Daoy (cell line): ENCODE results near the gene DFFB. TPM values are rescaled to one million over a fixed set of nuclear protein-coding genes. Genes with fewer than 3 reads are reported as not detected.
"Not testable (repeated sequence)": the region's sequence is repeated elsewhere in the genome, so short reads cannot be mapped to it uniquely, and the experiment has no call there.

Source experiments
- DNase-seq: peaks from one replicate; pipeline ENCODE4 v3.0.0-alpha.2; 2015; ENCODE audit warnings: low read depth
- total RNA-seq: library from RNA; depleted of rRNA; stranded (reverse); fragments of >200 nt; shearing (Covaris generic); gene quantifications from 2 replicates; pipeline ENCODE4 v1.2.3, GENCODE V29; 2014

The DFFB gene
- total RNA-seq, 1 experiment from 2014 or later, result 7.4 TPM

DNA sequence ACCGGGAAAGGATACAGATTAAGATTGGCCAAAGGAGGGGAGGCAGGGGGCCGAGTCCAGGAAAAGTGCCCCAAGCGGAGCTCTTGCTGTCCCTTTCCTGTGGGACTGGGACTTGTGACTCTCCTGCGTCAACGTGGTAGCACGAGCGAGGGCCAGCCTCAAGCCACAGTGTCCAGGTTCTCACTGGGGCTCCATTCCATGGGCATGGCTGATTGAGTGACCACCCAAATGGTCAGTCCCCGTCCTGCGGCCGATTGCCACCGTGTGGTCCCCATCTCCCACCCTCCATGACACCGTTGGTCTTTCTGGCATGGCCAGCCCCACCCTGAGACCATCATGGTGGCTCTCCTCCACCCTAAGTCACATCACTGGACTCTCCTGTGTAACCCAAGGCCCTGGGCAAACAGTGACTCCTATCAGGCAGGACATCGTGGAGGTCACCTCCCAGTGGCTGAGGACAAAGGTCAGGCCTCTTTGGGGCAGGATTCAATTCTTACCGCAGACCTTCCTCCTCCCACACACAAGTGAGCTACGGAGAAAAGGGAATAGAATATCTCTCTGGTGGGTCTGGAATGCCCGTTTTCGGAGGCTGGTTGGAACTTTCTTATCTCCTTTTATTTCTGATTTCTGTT, 51.7 kb downstream of the DFFB start:
- DNase-seq, result no peak

DNA sequence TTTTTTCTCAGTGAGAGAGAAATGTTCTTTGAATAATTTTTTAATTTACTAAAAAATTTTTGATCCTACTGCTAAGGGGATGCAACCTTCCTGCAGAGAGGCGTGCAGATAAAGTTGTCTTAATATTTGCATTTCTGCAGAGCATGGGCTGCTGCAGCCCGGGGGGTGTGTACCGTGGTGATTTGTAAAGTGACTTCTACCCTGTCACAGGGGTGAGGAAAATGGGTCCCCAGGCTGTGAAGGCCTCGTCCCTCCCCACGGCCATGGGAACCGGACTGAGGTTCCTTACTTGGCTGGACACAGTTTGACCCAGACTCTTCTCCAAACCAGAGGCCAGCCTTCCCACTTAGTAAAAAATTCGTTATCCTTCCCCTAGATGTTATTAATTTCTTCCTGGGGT, 52.3 kb downstream of the DFFB start:
- no peak for DNase-seq

DNA sequence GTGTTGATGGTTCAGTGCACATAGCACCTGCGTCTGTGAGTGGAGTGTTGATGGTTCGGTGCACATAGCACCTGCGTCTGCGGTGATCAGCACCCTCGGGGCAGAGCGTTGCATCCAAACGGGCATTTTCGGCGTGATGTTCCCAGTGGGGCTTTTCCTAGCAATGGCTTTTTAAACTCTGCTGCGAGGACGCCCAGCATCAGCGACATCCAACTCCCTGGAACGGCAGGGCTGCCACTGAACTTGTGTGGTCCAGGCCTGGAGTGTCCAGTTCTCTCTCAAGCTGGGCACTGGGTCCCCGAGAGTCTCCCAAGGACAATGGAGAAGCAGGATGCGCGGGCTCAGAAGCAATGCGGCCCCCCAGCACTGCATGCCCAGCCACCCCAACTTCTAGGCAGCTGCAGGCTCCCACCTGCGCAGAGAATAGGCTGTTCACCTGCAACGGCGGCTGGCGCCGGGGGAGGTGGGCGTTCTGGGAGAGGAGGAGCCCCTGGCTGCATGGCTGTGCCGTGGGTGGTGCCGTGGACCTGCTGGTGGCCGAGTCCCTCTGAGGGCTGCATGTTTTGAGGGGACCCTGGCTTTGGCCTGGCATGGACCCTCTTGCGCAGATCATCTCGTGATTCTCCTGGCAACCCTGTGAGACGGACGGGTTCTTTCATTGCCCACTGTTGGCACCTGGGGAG, 52.9 kb downstream of the DFFB start:
- no peak for DNase-seq

DNA sequence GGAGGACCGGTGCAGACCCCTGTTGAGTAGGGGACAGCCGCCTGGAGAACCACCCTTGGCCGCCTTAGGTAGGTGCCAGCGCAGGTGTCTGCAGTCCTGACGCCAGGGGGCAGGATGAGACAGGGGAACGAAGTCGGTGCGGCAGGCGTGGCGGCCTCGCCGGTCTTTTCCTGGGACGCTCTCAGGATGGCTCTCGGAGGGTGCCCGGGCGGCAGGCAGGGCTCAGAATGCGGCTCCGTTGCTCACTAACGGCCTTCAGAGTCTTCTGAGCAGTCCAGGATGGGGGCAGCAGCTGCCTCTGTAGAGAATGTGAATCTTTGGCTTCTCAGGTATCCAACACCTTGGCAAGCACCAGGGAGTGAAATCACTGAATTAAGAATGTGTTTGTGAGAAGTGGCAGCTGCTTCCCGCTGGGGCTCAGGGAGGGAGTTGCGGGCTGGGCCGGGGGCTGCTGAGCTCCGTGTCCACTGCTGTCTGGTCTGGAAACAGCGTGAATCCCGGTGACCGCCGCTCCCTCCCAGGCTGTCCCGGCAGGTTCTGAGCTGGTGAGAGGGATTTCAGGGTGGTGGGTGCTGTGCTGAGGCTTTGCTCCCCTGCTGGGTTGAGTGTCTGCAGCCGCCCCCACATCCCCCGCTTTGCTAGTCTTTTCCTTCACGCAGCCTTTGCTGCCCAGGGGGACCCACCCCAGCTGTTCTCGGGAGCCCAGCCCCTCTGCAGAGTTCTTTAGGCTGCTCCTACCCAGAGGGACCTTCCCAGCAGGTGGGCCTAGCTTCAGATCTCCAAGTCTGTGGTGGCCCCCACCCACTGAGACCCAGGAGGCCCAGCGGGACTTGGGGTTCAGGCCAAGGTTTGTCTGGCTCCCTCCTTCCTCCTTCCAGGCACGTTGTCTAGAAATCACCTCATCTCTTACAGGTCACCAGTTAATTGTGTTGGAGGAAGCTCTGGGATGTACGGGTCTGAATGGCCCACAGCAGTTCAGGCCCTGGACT, 53.9 kb downstream of the DFFB start:
- peak; percentile 86 for DNase-seq

DNA sequence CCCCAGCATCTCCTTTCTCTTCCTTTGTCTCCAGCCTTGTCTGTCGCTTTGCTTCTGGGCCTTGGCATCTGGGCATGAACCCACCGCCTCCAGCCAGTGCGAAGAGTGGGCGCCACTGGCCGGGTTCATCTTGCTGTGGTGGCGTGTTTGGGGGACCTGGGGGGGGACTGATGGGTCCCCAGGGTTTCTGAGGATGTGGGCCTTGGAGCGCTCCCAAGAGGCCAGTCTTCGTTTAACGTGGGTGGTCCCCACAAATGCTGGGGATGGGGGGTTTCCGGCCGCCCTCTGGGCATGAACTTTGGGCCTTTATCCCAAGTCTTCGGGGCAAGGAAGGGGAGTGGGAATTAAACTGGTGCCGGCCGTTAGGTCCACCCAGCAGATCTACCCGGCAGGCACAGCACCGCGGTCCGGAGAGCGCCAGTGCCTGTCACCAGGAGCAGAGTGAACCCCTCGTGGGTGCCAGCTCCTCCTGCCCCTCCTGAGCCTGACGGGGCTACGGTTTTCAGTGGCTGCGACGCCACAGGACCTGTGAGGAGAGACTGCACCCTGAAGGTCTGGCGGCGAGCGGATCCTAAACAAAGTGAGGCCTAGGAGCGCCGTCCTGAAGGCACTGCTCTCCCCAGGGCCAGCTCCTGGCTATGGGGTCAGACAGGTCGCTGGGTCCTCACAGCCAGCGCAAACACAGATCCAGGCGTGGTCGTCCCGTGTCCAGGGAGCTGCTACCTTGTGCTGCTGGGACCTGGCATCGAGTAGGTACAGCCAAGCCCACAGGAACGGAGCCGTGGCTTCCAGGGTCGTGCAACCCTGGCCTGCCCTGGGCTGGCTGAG, 54.9 kb downstream of the DFFB start:
- no peak for DNase-seq

DNA sequence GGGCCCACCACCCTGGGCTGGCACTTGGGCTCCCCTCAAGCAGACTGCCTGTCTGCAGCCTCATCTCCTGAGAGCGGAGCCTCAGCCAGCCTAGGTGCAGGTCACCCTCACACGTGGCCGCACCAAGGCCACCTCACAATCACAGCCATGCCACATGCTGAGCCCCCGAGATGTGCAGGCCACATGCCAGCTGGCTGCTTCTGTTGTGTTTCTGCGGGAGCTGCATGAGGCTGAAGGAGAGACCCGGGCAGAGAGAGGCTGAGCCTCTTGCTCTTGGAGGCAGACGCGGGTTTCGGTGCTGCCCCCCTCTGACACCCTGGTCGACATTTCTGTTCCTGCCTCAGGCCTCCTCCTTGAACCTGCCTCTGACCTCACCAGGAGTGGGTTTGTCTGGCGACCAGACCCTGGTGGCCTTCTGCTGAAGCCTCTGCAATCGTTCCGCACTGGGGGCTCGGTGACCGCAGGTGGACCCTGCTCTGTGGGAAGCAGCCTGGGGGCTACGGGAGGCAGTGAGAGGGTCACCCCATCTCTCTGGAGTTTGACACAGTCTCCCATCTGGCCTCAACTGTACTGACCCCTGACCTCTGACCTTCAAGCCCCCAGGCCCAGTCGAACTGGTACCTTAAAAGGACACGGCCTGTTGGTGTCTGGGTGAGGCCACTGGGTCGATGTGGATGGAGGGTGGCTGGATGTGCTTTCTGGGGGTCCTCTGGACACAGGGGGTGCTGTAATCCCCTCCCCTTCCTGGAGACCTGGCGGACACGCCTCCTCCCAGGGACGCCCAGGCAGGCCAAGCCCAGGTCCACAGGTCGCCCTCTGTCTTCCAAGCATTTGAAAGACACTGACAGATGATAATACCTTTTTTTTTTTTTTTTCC, 55.8 kb downstream of the DFFB start:
- no peak for DNase-seq

DNA sequence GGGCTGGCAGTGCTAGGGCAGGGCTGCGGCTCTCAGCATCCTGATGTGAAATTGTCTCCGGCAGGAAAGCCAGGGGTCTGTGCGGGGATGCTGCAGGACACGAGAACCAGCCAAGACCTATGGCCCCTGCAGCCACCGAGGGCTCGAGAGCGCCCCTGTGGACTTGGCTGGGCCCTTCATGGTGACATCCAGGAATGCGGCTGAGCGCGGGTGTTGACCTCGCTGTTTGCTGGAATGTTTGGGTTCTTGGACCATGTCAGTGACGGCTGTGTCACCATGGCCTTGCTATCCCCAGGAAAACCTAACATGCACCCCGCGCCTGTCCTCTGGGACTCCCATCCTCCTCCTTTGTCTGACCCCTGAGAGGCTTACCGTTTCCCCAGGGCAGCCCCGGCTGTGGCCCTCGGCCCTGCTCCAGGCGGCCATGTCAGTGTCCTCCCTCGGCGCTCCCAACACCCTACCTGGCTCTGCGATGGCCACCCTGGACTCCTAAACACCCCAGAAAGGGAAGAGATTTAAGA, 57.1 kb downstream of the DFFB start:
- no peak for DNase-seq

DNA sequence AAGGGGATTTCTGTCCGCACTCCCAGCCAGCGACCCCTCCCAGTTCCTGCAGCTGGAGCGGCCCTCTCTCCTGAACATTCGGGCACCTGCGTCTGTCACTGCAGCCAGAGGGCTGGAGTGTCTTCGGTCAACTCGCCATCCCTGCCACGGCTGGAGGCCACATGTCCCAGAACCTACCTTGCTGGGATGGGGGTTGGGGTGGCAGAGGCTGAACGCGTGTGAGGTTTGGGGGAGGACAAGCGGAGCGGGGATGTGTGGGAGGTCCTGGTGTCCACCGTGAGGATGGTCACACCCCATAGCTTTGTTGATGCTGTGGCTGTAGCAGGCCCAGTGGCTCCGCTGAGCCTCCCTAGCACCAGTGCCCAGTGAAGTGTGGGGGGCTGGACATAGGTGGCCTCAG, 57.6 kb downstream of the DFFB start:
- DNase-seq, result no peak

DNA sequence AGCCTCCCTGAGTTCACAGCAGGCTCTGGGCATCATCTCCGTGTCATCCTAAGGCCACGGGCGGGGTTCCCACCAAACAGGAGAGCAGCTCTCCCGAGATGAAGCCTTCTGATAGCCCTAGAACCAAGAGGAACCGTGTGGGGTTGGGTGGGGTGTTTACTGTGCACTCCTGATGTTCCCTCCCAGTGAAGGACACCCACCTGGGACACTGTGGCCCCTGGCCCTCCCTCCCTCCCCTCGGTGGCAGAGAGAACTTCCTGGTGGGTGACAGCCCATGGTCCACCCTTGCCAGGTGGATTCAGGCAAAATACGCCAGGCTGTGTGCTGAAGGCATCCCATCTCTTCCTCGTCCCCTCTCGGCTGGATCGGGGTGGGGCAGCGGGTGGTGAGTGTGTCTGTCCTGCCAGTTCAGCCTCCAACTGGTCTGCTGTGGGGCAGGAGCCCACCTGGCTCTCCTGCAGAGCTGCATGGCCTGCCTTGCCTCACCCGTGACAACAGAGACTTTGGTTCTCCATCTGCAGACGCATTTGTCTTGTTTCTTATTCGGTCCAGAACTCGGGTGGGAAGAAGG, 58.4 kb downstream of the DFFB start:
- DNase-seq, result no peak

DNA sequence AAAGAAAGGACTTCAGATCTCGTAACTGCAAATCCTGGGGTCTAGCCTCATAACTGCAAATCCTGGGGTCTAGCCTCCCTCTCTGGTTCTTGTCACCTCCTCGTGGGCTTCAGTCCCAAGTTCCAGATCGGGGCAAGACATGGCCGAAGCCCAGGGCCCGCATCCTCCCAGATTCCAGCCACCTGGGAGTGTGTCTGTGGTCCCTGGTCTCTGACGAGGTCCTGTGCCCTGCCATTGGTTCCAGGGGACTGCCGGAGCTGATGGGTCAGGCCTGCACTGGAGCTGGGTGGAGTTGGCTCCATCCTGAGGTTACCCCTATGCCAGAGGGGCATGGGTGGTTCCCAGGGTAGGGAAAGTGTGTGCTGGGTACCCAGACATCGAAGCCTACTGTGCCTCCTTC, 60.5 kb downstream of the DFFB start:
- DNase-seq, result no peak

DNA sequence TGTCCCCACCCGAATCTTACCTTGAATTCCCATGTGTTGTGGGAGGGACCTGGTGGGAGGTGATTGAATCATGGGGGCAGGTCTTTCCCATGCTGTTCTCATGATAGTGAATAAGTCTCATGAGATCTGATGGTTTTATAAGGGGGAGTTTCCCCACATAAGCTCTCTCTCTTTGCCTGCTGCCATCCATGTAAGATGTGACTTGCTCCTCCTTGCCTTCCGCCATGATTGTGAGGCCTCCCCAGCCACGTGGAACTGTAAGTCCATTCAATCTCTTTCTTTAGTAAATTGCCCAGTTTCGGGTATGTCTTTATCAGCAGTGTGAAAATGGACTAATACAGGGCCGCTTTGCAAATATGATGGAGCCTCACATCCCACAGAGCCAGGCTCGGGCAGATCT, 61.1 kb downstream of the DFFB start:
- DNase-seq, result not testable (repeated sequence)

DNA sequence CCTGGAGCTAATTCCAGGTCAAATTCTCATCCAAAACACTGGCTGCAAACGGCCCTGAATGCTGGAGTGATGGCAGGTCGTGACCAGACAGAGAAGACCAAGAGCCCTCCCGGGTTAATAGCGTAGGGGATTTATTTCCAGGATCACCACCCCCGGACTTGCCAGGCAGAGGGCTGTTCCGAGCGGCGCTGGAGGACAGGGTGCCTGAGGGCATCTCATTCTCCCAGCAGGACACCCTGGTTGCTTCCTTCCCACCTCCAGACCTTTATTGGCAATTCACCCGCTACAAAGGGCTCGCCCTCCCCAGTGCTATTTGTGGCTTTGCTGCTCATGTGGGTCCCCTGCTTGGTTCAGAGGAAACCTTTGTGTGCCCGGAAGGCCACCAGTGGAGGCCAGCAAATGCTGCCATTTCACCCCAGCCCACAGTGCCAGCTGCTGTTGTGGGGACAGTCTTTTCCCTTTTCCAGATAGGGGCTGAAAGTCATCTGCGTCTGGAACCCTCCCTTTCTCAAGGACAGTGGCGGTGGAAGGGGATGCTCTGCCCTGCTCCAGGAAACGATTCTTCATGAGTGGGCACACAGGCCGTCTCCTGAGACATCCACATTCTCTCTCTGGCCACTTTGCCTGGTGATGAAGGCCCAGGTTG, 61.8 kb downstream of the DFFB start:
- DNase-seq, result no peak

DNA sequence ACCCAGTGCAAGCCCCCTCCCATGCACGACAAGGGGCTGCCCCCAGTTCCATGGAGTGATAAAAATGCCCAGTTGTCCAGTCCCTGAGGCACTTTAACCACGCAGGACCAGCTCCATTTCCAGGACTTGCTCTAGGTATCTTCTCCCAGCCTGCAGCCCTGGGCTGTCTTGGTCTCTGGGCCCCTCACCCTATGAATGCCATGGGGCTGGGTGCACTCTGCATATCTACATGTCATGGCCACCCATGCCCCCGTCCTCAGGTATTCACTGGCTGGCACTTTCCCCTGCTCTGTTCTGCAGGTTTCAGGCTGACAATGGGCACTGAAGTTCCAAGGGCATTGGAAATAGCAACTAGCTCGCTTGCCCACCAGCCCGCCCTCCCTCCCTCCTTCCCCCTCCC, 62.4 kb downstream of the DFFB start:
- DNase-seq, result no peak

DNA sequence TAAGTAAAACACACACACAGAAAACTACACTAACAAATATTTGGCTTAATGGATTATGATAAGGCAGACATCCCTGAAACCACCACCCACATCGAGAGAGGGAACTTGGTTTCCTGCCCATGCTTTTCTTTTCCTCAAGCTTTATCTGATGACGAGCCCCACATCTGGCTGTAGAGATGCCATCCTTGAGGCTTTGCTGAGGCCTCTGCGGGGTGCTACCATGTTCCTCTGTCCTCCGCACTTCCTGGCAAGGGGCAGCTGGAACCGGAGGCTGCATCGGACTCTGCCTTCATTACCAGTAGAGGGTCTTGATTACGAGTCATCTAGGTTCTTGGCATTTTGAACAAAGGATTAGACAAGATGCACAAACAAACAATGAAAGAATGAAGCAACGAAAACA, 64.5 kb downstream of the DFFB start:
- peak; percentile 37 for DNase-seq

DNA sequence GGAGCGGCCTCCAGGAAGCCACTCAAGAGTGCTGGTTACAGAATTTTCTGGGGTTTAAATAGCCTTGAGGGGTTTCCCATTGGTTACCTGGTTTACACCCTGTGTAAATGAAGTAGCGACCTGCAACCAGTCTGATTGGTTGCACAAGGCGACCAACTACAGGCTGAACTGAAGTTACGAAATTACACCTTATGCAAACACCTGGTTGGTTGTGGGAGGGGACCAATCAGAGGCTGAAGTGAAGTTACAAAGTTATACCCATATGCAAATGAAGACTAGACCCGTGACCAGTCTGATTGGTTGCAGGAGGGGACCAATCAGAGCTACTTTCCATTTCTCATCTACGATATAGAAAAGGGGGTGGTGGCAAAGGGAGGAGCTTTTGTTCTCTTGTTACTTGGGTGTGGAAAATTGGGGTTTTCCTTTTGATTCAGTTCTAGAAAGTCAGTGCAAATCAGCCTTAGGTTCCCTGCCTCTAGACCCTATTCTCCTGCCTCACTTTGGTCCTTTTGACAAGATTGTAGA, 65.0 kb downstream of the DFFB start:
- DNase-seq, result peak; percentile 46

DNA sequence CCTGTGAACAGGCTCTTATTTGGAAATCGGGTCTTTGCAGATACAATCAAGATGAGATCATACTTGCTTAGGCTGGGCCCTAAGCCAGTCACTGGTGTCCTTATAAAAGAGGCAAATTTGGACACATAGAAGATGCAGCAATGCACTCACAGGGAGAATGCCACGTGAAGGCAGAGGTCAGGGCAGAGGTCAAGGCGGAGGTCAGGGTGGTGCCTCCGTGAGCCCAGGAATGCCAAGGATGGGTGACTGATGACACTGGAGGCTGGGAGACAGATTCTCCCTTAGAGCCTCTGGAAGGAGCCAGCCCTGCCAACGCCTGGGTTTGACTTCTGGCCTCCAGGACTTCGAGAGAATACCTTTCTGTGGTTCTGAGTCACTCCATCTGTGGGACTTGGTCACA, 65.6 kb downstream of the DFFB start:
- DNase-seq, result no peak

DNA sequence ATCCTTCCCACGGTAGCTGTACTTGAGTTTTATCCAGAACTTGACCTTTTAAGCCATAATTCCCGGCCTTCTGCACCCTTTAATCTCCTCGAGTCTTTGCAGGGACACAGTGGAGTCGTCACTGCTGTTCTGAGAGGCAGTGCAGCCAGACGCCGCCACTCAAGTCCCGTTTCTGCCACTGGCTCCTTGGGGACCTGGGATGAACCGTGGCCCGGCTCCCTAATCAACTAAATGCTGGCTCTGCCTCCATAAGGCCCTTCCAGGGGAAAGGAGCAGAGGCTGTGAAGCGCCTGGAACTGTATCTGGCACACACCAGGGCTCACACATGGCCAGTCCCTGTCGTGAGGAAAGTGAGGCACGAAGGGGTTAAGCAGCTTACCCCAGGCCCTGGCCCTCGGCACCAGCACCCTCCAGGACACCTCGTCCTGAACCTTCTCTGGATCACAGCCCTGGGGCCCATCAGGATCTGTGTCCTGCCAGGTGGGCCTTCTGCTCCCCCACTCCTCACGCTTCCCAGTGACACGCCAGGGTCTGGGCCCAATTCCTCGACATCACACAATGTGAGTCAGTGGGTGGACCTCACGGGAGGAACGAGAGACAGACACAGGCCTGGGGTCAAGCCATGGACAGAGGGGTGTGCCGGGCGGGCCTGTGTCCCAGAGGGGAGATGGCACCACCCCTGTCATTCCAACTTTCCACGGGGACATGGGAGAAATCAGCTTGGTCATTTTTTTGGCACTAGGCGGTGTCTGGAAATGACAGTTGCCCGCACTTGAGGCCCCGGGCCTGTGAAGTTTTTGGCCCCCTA, 66.3 kb downstream of the DFFB start:
- DNase-seq, result no peak

DNA sequence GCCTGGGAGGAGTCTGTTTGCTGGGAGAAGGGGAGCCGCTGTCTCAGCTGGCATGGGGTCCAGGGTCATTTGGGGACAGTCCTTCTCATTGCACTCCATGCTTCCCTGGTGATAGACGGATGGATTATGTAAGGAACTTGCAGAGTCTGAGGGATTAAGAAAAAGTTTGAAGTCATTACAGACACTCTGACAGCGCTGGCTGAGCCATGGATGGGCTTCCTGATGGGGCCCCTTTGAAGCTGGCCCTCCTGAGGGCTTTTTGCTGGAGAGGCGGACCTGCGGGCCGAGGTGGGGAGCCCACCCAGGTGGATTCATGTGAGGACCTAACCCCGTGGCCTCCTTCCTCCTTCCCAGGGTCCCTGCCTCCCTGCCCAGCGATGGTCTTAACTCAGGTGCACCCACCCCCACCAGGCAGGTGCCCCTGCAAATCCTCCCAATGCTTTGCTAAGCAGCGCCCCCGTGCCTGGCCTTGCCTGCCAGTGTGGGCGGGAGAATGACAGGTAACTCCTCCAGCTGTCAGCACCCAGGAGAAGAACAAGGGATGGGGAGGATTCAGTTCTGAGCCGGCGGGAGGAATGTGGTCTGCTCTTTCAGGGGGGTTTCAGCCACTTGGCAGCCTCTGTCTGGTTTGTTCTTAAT, 67.0 kb downstream of the DFFB start:
- no peak for DNase-seq
